8988T (cell line): Measurements from ENCODE around the gene PCYT1A.
"Not testable (repeated sequence)": the region's sequence is repeated elsewhere in the genome, so short reads cannot be mapped to it uniquely, and the experiment has no call there.

Source experiments
- DNase-seq: peaks from one replicate; pipeline ENCODE4 v3.0.0; 2011

Gene PCYT1A

GRCh38 chr3:196284396-196284795 lies 3.1 kb downstream of the PCYT1A start:
- DNase-seq: no peak

GRCh38 chr3:196281962-196282361 lies 5.6 kb downstream of the PCYT1A start:
- DNase-seq: no peak

GRCh38 chr3:196280689-196281440 lies 6.7 kb downstream of the PCYT1A start:
- DNase-seq: no peak

- no peak for DNase-seq
Measured at GRCh38 chr3:196275126-196275525, 12.4 kb downstream of the PCYT1A start.

- no peak for DNase-seq
Measured at GRCh38 chr3:196274585-196274984, 12.9 kb downstream of the PCYT1A start.

- no peak for DNase-seq
Measured at GRCh38 chr3:196273655-196274054, 13.9 kb downstream of the PCYT1A start.

GRCh38 chr3:196272826-196273225 lies 14.7 kb downstream of the PCYT1A start:
- DNase-seq: no peak

GRCh38 chr3:196270499-196270898 lies 17.0 kb downstream of the PCYT1A start:
- no peak for DNase-seq

GRCh38 chr3:196268284-196269163 lies 19.0 kb downstream of the PCYT1A start:
- no peak for DNase-seq

GRCh38 chr3:196263819-196264218 lies 23.7 kb downstream of the PCYT1A start:
- no peak for DNase-seq

- no peak for DNase-seq
Measured at GRCh38 chr3:196260784-196261183, 26.7 kb downstream of the PCYT1A start.

- no peak for DNase-seq
Measured at GRCh38 chr3:196255776-196256175, 31.8 kb downstream of the PCYT1A start.

- no peak for DNase-seq
Measured at GRCh38 chr3:196254376-196255283, 32.9 kb downstream of the PCYT1A start.

- DNase-seq: no peak
Measured at GRCh38 chr3:196251918-196252317, 35.6 kb downstream of the PCYT1A start.

- no peak for DNase-seq
Measured at GRCh38 chr3:196246612-196247308, 40.8 kb downstream of the PCYT1A start.

- not testable (repeated sequence) for DNase-seq
Measured at GRCh38 chr3:196244166-196244565, 43.4 kb downstream of the PCYT1A start.

- DNase-seq: no peak
Measured at GRCh38 chr3:196241704-196242103, 45.8 kb downstream of the PCYT1A start.

- no peak for DNase-seq
Measured at GRCh38 chr3:196240424-196240823, 47.1 kb downstream of the PCYT1A start.

GRCh38 chr3:196238612-196239560 lies 48.6 kb downstream of the PCYT1A start:
- DNase-seq: no peak

- DNase-seq: no peak
Measured at GRCh38 chr3:196237203-196237602, 50.3 kb downstream of the PCYT1A start.

- DNase-seq: no peak
Measured at GRCh38 chr3:196236223-196236622, 51.3 kb downstream of the PCYT1A start.
